Prostate gland (tissue), 2 donors: Measurements from ENCODE around the gene DUSP28.

Experiments
- POLR2A ChIP-seq: fragments of 450-650 bp; IDR thresholded peaks from one replicate; pipeline ENCODE4 v1.6.1; 2016; ENCODE audit warnings: antibody characterized with exemption, mild to moderate bottlenecking
- TF ChIP-seq, protein P1 (sequence below), 4 experiments: fragments of 200-600 bp in 2 of 4; fragments of 450-650 bp in 2 of 4; sonication (generic) in 2 of 4; IDR thresholded peaks; 1 replicate in 3 of 4; 2 replicates in 1 of 4; pipeline ENCODE4 v1.5.1; 2016 to 2019; ENCODE audit warnings: antibody characterized with exemption in 4 of 4, mild to moderate bottlenecking in 2 of 4, moderate library complexity in 2 of 4

DNA sequence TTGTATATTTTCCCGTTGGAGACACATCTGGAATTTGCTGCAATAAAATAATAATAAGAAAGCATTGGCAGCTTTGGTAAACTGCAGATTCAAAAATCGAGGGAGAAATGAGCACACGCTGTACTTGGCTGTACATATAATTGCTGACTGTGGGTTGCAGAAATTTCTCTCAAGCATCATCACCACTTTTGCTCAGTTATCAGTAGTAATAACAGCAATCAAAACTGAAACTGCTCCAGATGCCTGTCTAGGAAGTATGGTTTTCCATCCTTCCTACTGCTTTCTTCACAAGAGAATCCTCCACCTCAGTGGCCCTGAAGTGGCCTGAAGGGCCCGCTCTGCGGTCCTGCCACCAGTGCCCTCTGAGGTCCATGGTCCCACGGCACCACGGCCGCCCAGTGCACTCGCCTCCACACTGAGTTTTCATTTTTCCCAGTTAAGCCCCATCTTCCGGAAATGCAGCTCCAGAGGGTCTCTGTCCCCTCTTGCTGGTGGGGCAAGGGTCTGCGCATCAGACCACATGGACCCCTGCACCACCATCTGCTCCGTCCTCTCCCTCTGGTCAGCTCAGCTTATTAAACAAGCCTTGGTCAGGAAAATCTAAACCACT is 3.9 kb downstream of the DUSP28 start:
- TF ChIP-seq POLR2A, result no peak
- TF ChIP-seq, protein P1, sequence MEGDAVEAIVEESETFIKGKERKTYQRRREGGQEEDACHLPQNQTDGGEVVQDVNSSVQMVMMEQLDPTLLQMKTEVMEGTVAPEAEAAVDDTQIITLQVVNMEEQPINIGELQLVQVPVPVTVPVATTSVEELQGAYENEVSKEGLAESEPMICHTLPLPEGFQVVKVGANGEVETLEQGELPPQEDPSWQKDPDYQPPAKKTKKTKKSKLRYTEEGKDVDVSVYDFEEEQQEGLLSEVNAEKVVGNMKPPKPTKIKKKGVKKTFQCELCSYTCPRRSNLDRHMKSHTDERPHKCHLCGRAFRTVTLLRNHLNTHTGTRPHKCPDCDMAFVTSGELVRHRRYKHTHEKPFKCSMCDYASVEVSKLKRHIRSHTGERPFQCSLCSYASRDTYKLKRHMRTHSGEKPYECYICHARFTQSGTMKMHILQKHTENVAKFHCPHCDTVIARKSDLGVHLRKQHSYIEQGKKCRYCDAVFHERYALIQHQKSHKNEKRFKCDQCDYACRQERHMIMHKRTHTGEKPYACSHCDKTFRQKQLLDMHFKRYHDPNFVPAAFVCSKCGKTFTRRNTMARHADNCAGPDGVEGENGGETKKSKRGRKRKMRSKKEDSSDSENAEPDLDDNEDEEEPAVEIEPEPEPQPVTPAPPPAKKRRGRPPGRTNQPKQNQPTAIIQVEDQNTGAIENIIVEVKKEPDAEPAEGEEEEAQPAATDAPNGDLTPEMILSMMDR (IDR thresholded peaks at IDR 0.05), result no peak
